Stimulated activated CD4-positive, alpha-beta T cell treated with anti-CD3 and anti-CD28 coated beads, Interleukin-1b, Interleukin-23, amount 100 ng/mL, for 48 hours (primary cell): ENCODE results near the gene CHD1L.
"Not testable (repeated sequence)": the region's sequence is repeated elsewhere in the genome, so short reads cannot be mapped to it uniquely, and the experiment has no call there.

Experiments
- DNase-seq: peaks from one replicate; pipeline ENCODE4 v3.0.0-alpha.2; 2020

Gene CHD1L

GRCh38 chr1:147272042-147272441 is 29.6 kb downstream of the CHD1L start:
- no peak for DNase-seq

- no peak for DNase-seq
Observed at GRCh38 chr1:147273409-147274336, 31.2 kb downstream of the CHD1L start.

GRCh38 chr1:147281950-147282349 is 39.5 kb downstream of the CHD1L start:
- DNase-seq: no peak

- no peak for DNase-seq
Observed at GRCh38 chr1:147283011-147283410, 40.5 kb downstream of the CHD1L start.

- no peak for DNase-seq
Observed at GRCh38 chr1:147287133-147287865, 44.8 kb downstream of the CHD1L start.

GRCh38 chr1:147292012-147292411 is 49.5 kb downstream of the CHD1L start:
- DNase-seq: no peak

- no peak for DNase-seq
Observed at GRCh38 chr1:147292631-147293251, 50.3 kb downstream of the CHD1L start.

GRCh38 chr1:147297438-147297837 is 55.0 kb downstream of the CHD1L start:
- DNase-seq: no peak

- not testable (repeated sequence) for DNase-seq
Observed at GRCh38 chr1:147305803-147306202, 63.3 kb downstream of the CHD1L start.

GRCh38 chr1:147316968-147317367 is 74.5 kb downstream of the CHD1L start:
- no peak for DNase-seq

GRCh38 chr1:147326933-147327687 is 84.6 kb downstream of the CHD1L start:
- DNase-seq: not testable (repeated sequence)

- no peak for DNase-seq
Observed at GRCh38 chr1:147334292-147334691, 91.8 kb downstream of the CHD1L start.

GRCh38 chr1:147336291-147336690 is 93.8 kb downstream of the CHD1L start:
- no peak for DNase-seq

- DNase-seq: no peak
Observed at GRCh38 chr1:147337040-147337630, 94.7 kb downstream of the CHD1L start.

GRCh38 chr1:147338571-147338970 is 96.1 kb downstream of the CHD1L start:
- no peak for DNase-seq

- DNase-seq: no peak
Observed at GRCh38 chr1:147341246-147341645, 98.8 kb downstream of the CHD1L start.
